A375 (cell line): ENCODE results near the gene ATP6V1G1. TPM values are rescaled to one million over a fixed set of nuclear protein-coding genes. Genes with fewer than 3 reads are reported as not detected.

ENCODE experiments used
- small RNA-seq: library from RNA; depleted of rRNA; stranded (forward); fragments of <200 nt; gene quantifications from one replicate; pipeline ENCODE3, GENCODE V24; 2014
- total RNA-seq: library from RNA; depleted of rRNA; stranded (reverse); fragments of >200 nt; shearing (Covaris generic); gene quantifications from 2 replicates; pipeline ENCODE4 v1.2.3, GENCODE V29; 2014; rRNA removed

Gene ATP6V1G1, protein sequence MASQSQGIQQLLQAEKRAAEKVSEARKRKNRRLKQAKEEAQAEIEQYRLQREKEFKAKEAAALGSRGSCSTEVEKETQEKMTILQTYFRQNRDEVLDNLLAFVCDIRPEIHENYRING
- total RNA-seq = 143 and 158 TPM in 2 replicates

DNA sequence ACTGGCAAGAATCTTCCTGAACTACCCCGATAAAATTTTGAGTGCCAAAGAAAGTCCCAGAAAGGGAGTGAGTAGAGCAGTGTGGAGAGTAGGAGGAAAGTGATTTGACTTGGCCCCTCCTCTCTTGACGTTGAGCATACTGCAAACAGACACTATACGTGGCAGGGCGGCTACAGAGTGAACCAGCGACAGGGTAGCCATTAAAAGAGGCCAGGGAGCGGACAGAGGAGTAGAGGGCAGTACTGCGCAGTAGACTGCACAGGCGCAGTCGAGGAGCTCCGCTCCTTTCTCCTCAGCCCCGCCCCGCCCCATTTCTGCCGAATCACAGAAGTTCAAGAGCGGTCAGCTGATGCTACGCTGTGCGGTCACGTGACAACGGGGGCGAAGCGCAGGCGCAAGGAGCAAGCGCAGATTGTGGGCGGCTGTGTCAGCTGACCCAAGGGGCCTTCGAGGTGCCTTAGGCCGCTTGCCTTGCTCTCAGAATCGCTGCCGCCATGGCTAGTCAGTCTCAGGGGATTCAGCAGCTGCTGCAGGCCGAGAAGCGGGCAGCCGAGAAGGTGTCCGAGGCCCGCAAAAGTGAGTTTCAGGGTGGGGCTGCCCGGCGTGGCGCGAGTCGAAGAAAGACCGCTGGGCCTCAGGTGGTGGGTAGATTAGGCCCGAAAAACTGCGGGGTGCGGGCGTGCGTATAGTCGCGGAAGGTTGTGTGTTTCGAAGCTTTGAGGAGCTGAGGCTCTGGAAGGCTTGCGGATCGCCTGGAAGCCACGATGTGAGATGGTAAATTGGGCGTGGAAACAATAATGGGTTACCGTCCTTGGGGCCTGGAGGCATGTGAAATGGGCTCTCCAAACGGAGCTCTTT, at the start of gene ATP6V1G1:
Gene ATP6V1G1 (plus strand): TSS at position 425 of the 858 bp plus-strand sequence. CDS start 70 bp downstream, at position 495.

Small RNA genes within 50 kb of the gene (small RNA-seq; reads per million reads assigned to genes)
- not detected for gene RF00019

Other genes starting within 250 kb of the ATP6V1G1 start
- 11.4 and 11.7 TPM in 2 replicates for gene AKNA, start 199.8 kb upstream of the ATP6V1G1 start, total RNA-seq
- 7.1 and 7.4 TPM in 2 replicates for gene WHRN, start 82.3 kb upstream of the ATP6V1G1 start, total RNA-seq
- 12.4 and 12.5 TPM in 2 replicates for gene TMEM268, start 23.5 kb downstream of the ATP6V1G1 start, total RNA-seq
- gene TEX53, start 70.0 kb downstream of the ATP6V1G1 start, total RNA-seq = not detected in 2 replicates
- gene TEX48, start 94.4 kb downstream of the ATP6V1G1 start, total RNA-seq = not detected in 2 replicates
- gene TNFSF15, start 218.3 kb downstream of the ATP6V1G1 start, total RNA-seq = not detected in 2 replicates